Stimulated activated CD8-positive, alpha-beta memory T cell treated with anti-CD3 and anti-CD28 coated beads, Interleukin-12 subunit alpha, Interleukin-12 subunit beta, amount 100 ng/mL, for 4 hours (primary cell): ENCODE results near the gene CAMK2G.
"Not testable (repeated sequence)": the region's sequence is repeated elsewhere in the genome, so short reads cannot be mapped to it uniquely, and the experiment has no call there.

ENCODE experiments used
- DNase-seq: peaks from one replicate; pipeline ENCODE4 v3.0.0-alpha.2; 2020; ENCODE audit warnings: low read depth

The CAMK2G gene

DNA sequence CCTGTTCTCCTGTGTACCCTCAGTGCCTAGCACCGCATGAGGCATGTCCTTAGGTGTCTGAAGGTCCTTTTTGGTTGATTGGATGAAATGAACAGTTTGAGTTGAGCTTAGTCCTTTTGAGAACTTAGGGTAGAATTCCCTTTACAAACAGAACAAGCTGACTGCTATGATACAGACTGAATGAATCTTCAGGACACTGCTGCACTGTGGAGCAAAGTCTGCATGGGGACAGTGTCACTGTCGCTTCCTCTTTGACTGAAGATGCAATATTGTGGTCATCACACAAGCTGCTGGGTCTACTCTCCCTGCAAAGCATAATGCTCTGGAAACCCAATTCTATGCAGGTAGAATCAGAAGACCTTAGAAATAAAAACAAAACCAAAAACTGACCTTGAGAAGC, 28.0 kb upstream of the CAMK2G start:
- DNase-seq = no peak

DNA sequence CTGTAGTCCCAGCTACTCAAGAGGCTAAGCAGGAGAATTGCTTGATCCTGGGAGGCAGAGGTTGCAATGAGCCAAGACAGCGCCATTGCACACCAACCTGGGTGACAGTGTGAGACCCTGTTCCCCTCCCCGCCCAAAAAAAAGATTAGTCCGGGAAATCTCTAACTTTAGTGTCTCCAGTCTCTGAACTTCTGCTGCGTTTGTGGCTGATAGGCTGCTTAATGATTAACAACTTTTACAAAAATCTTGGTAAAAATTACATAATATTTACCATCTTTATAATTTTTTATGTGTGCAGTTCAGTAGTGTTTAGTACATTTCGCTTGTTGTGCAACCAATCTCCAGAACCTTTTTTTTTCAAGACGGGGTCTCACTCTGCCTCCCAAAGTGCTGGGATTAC, 26.9 kb upstream of the CAMK2G start:
- no peak for DNase-seq

- no peak for DNase-seq
Measured at GRCh38 chr10:73900064-73900463, 25.7 kb upstream of the CAMK2G start.

DNA sequence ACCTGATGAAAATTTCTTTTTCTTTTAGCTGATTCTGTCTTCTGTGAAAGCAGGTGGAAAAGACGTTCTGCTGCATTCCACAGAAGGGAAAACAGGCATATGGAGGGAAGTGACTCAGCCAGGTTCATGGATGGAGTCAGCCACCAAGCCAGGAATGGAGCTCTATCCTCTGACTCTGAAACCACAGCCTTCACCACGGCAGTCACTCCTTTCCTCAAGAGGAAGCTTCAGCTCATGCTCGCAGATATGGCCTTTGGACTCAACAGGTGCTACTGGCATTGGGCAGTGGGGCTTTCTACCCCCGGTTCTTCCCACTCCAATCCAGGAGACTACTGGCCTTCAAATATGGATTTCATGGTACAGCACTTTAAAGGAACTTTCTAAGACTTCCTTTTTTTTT, 25.1 kb upstream of the CAMK2G start:
- no peak for DNase-seq

DNA sequence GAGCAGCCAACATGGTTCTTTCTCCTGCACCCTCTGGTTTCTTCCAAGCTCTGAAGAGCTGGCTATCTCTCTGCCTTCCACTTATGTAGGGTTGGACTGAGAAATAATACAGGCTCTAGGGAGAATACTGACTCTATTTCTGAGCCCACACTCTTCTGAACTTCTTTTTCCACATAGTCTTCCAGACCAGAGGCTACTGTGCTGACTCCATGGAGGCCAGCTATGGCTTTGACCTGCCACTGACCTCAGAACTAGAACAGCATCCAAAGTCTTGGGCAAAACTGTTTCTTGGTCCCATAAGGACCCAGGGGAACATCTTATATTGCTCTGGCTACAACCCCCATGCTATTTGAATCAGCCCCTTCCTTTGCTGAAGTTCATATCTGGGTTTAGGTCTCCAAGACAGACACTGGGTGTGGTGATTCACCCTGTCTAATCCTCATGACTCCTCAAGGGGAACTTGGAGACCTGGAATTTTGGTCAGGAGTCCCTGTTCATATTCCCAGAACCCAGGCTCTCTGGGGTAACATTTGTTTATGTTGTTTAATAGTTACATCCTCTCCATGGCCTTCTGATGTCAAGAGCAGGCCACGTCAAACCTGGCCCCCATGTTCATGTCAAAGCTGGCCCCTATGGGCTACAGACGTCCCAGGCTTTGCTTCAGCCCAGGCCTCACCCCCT, 24.5 kb upstream of the CAMK2G start:
- no peak for DNase-seq

GRCh38 chr10:73897693-73898092, 23.3 kb upstream of the CAMK2G start:
- no peak for DNase-seq

DNA sequence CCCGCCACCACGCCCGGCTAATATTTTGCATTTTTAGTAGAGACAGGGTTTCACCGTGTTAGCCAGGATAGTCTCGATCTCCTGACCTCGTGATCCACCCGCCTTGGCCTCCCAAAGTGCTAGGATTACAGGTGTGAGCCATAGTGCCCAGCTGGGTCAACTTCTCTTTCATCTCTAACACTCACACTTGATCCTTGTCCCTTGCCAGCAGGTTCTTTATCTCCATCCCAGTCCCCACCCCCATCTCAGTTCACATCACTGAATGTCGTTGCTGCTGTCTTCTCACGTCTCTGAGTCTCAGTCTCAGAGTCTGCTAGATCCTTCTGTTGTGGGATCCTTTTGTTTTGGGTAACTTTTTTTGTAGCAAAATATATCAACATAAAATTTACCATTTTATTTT, 21.0 kb upstream of the CAMK2G start:
- not testable (repeated sequence) for DNase-seq

DNA sequence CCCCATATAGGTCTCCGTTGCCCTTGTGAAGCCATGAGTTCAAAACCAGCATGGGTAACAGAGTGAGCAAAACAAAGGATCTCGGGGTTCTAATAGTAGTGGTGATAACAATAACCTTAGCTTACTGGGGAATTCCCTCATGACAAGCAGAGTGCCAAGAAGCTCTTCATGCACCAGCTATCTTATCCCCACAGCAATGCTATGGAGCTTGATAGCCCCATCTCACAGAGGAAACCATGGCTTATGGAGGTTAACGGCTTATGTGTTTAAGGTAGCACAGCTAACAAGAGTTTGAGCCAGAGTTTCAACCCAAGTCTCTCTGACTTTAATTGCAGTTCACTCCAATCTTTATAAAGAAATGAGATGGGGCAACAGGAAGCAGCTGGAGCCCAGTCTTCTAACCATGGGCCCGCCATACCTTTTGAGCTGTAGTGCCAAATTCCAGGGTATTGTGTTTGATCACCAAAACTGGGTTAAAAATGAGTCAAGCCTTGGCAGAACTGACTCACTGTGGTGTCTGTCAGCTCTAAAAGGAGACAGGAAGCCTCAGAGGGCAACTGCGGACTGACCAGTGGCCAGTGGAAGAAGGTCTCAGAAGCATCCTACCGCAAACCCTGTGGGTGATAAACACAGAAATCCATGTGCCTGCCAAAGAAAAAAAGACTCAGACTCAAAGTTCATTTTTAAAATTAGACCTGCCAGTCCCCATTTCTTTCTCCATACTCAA, 20.1 kb upstream of the CAMK2G start:
- DNase-seq = peak; percentile 13

- DNase-seq = no peak
Measured at GRCh38 chr10:73893426-73893825, 19.1 kb upstream of the CAMK2G start.

- DNase-seq = no peak
Measured at GRCh38 chr10:73892310-73893030, 18.1 kb upstream of the CAMK2G start.

- no peak for DNase-seq
Measured at GRCh38 chr10:73891540-73891939, 17.2 kb upstream of the CAMK2G start.

DNA sequence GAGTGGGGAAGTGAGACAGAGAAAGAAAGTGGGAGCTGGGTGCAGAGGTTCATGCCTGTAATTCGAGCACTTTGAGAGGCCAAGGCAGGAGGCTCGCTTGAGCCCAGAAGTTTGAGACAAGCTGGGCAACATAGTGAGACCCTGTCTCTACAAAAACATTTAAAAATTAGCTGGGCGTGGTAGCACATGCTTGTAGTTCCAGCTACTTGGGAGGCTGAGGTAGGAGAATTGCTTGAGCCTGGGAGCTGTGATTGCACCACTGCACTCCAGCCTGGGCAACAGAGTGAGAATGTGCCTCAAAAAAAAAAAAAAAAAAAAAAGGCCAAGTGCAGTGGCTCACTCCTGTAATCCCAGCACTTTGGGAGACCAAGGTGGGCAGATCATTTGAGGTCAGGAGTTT, 16.5 kb upstream of the CAMK2G start:
- DNase-seq = not testable (repeated sequence)

DNA sequence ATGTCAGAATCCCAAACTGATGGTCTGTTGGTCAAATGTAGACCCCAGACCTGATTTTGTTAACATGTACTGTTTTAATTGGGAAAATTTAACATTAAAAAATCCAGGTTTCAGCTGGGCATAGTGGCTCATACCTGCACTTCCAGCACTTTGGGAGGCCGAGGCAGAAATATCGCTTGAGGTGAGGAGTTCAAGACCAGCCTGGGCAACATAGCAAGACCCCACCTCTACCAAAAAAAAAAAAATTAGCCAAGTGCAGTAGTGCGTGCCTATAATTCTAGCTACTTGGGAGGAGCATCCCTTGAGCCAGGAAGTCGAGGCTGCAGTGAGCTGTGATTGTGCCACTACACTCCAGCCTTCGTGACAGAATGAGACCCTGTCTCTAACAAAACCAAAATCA, 15.9 kb upstream of the CAMK2G start:
- DNase-seq = no peak

DNA sequence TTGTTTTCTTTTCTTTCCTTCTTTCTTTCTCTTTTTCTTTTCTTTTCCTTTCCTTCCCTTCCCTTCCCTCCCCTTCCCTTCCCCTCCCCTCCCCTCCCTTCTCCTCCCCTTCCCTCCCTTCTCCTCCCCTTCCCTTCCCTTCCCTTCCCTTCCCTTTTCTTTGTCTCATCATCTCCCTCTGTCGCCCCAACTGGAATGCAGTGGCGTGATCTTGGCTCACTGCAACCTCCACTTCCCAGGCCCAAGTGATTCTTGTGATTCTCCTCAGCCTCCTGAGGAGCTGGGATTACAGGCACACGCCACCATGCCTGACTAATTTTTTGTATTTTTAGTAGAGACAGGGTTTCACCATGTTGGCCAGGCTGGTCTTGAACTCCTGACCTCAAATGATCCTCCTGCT, 15.1 kb upstream of the CAMK2G start:
- not testable (repeated sequence) for DNase-seq

DNA sequence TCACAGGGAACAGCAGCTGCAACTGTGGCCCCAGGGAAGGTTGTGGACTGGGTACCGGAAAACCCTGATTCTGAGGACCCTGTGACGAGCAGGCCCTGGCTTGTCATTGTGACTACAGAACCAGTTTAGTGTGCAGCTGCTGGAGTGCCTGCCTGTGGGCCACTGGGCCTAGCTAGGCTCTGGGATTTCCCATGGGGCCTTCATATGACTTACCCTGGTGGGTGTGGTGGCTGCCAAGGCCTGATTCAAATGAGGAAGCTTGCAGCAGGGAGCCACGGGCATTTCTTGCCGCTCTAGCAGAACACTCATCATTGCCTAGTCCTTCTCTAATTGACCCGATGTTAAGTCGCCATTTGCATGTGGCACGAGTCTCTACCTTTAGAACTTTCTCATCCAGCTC, 14.7 kb upstream of the CAMK2G start:
- DNase-seq = no peak

GRCh38 chr10:73888514-73888913, 14.2 kb upstream of the CAMK2G start:
- no peak for DNase-seq

DNA sequence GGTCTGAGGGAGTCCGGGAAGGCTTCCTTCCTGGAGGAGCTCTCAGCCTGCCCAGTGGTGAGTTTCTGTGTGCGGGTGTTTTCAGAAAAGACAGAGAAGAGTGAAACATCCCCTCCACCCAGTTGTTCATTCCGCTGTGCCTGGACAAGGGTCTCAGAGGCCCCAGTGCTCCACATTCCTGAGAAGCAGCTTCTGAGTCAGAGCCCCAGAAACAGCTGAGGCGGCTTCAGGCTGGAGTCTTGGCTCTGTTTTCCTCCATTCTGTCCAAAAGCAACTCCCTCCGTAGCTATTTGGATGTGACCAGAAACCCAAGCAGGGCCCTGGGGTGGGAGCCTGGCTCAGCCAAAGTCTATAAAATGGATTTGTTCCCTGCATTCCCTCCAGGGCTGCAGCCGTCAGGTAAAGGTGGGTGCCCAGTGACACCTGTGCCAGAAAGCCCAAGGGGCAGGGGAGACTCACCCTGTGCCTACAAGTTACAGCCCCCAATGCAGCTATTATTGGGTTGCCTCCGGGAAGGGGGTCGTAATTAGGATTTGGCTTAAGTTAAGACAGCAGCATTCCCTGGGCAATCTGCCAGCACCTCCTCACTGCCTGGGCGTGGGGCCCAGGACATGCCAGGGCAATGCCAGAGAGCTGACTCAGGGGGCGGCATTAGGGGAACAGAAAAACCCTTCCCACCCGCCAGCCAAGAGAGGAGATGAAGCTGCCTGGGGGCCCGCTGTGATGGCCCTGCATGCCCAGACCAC, 13.1 kb upstream of the CAMK2G start:
- no peak for DNase-seq

- DNase-seq = no peak
Measured at GRCh38 chr10:73886661-73887293, 12.4 kb upstream of the CAMK2G start.

GRCh38 chr10:73886085-73886529, 11.8 kb upstream of the CAMK2G start:
- DNase-seq = peak; percentile 41

GRCh38 chr10:73884017-73884416, 9.7 kb upstream of the CAMK2G start:
- DNase-seq = no peak

DNA sequence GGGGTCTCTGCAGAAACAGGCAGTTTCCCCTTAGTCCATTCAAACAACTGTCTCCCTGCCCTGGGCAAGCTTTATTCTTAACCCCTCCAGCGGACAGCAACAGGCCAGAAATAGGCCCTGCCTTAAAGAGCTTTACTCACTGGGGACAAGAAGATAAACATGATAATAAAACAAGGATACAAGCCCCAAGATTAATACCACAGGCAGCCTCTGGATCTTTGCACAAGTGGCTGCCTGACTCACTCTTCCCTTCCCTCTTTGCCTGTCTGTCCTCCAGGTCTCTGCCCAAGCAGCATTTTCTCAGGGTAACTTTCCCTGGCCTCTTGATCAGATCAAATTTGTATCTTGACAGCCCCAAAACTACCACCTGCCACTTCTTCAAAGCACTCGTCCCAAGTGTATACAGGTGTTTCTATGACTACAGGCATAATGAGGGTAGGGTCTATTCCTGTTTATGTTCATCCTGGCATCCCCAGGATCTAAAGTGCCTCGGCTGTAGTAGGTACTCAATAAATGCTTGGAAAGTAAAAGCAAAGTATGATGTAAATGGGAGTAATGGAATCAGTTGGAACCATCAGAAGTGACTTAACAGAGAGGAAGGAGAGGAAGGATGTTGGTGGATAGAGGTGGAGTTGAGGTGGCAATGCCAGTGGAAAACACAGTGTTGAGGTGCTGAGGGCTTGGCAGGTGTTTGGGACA, 7.0 kb upstream of the CAMK2G start:
- no peak for DNase-seq
